Bronchial epithelial cell (primary cell): Measurements from ENCODE around the gene JTB. TPM values are rescaled to one million over a fixed set of nuclear protein-coding genes. Genes with fewer than 3 reads are reported as not detected.

Experiments used
- DNase-seq: peaks from one replicate; pipeline ENCODE4 v3.0.0-alpha.2; 2010; ENCODE audit warnings: low read depth
- FAIRE-seq: peaks from 2 replicates; lab custom pipeline; 2011; peaks lifted over from hg19 to GRCh38; lab: Jason Lieb, UNC
- H3K27me3 ChIP-seq: 2 replicates; pipeline ENCODE4 v1.5.1; 2011; ENCODE audit warnings: low read length; ENCODE audit not compliant: control insufficient read depth, insufficient read depth
- H3K36me3 ChIP-seq: 2 replicates; pipeline ENCODE4 v1.5.1; 2011; ENCODE audit warnings: low read length; ENCODE audit not compliant: control insufficient read depth, insufficient read depth
- H3K4me3 ChIP-seq: 2 replicates; pipeline ENCODE4 v1.5.1; 2011; ENCODE audit warnings: mild to moderate bottlenecking, low read depth, low read length, control low read depth
- total RNA-seq: library from RNA; depleted of rRNA; stranded (reverse); fragments of >200 nt; gene quantifications from 2 replicates; pipeline ENCODE4 v1.2.1, GENCODE V29; 2014
- TF ChIP-seq, protein P1 (sequence below): IDR thresholded peaks from 2 replicates; pipeline ENCODE4 v1.5.1; 2011; ENCODE audit warnings: mild to moderate bottlenecking, moderate library complexity, low read length, control low read depth, inconsistent platforms; ENCODE audit not compliant: insufficient read depth, severe bottlenecking

The JTB gene
- total RNA-seq, 1 donor from 2014 or later, result 183 TPM

DNA sequence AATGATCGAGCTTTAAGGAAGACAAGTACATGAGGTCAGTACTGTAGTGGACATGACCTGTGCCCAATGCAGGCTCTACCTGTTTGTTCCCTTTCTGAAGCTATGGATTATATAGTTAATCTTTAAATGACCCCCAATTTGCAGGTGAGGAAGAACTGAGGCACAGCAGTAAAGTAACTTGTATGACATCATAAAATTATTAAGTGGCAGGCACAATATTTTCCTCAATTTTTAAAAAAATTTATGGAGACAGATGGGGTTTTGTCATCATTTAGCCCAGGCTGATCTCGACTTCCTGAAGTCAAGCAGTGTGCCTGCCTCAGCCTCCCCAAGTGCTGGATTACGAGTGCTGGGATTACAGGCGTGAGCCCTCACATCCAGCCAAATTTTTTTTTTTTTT lies 51.1 kb downstream of the JTB start:
- DNase-seq (no peak), FAIRE-seq (no peak)
- H3K36me3 ChIP-seq, result peaks cover 9% of the 10 kb centered on the region
- H3K4me3 ChIP-seq, result no peak overlapping the region
- TF ChIP-seq, protein P1, sequence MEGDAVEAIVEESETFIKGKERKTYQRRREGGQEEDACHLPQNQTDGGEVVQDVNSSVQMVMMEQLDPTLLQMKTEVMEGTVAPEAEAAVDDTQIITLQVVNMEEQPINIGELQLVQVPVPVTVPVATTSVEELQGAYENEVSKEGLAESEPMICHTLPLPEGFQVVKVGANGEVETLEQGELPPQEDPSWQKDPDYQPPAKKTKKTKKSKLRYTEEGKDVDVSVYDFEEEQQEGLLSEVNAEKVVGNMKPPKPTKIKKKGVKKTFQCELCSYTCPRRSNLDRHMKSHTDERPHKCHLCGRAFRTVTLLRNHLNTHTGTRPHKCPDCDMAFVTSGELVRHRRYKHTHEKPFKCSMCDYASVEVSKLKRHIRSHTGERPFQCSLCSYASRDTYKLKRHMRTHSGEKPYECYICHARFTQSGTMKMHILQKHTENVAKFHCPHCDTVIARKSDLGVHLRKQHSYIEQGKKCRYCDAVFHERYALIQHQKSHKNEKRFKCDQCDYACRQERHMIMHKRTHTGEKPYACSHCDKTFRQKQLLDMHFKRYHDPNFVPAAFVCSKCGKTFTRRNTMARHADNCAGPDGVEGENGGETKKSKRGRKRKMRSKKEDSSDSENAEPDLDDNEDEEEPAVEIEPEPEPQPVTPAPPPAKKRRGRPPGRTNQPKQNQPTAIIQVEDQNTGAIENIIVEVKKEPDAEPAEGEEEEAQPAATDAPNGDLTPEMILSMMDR, result no peak
- H3K27me3 ChIP-seq, result no peaks in the 10 kb centered on the region

Other genes with a start within 250 kb of the JTB start
- gene INTS3, start 249.6 kb downstream of the JTB start, total RNA-seq, result 12.6 and 12.7 TPM in 2 replicates
- gene SLC27A3, start 202.3 kb downstream of the JTB start, total RNA-seq, result 4.1 and 7.4 TPM in 2 replicates
- 1.8 and 3.7 TPM in 2 replicates for gene GATAD2B, start 54.7 kb downstream of the JTB start, total RNA-seq
- 8.7 and 12.3 TPM in 2 replicates for gene DENND4B, start 31.0 kb downstream of the JTB start, total RNA-seq
- 2.6 and 4.7 TPM in 2 replicates for gene CRTC2, start 19.1 kb downstream of the JTB start, total RNA-seq
- gene SLC39A1, start 14.1 kb downstream of the JTB start, total RNA-seq, result 71.2 and 108 TPM in 2 replicates
- 4.6 and 7.1 TPM in 2 replicates for gene CREB3L4, start 9.8 kb downstream of the JTB start, total RNA-seq
- 24.2 and 40.8 TPM in 2 replicates for gene RAB13, start 8.7 kb upstream of the JTB start, total RNA-seq
- 1,160 and 1,698 TPM in 2 replicates for gene RPS27, start 13.1 kb upstream of the JTB start, total RNA-seq
- gene NUP210L, start 177.4 kb upstream of the JTB start, total RNA-seq, result under 0.01 and 0.13 TPM in 2 replicates
- 279 and 321 TPM in 2 replicates for gene TPM3, start 214.4 kb upstream of the JTB start, total RNA-seq
- not detected in 2 replicates for gene CFAP141, start 228.7 kb upstream of the JTB start, total RNA-seq
- gene UBAP2L, start 243.3 kb upstream of the JTB start, total RNA-seq, result 20.8 and 33.9 TPM in 2 replicates